H1 (cell line): ENCODE measurements around the gene NUDT9. TPM values are rescaled to one million over a fixed set of nuclear protein-coding genes. Genes with fewer than 3 reads are reported as not detected.
A peak's percentile ranks its signal among the peaks of the same experiment; 100 is the strongest.

Experiments
- CTCF ChIA-PET: fragments of 300-600 bp; sonication (Branson Sonifier 250); formaldehyde crosslinking; loops from one replicate; lab custom pipeline; 2021; ENCODE audit not compliant: partially characterized antibody; lab: Charles Lee
- POLR2A ChIA-PET: fragments of 300-600 bp; sonication (Branson Sonifier 250); formaldehyde crosslinking; loops from one replicate; lab custom pipeline; 2021; ENCODE audit warnings: inconsistent platforms; ENCODE audit not compliant: partially characterized antibody; lab: Charles Lee
- DNase-seq, 2 experiments: peaks; one replicate each; pipeline versions ENCODE4 v3.0.0 to v3.0.0-alpha.2; 2010 to 2022; ENCODE audit warnings: low spot score in 2 of 2, low read depth in 1 of 2, mixed read lengths in 1 of 2
- FAIRE-seq: peaks from 2 replicates; lab custom pipeline; 2011; peaks lifted over from hg19 to GRCh38; lab: Jason Lieb, UNC
- H2AFZ ChIP-seq: 2 replicates; pipeline ENCODE4 v1.8.1; 2012; ENCODE audit warnings: low read length, inconsistent platforms
- H2AK5ac ChIP-seq: 2 replicates; pipeline ENCODE4 v1.6.1; 2013; ENCODE audit warnings: low read depth, low read length
- H2BK120ac ChIP-seq: replicated peaks from 2 replicates; pipeline ENCODE3; 2013; ENCODE audit warnings: low read depth, low read length, inconsistent platforms
- H2BK12ac ChIP-seq: 2 replicates; pipeline ENCODE4 v1.6.1; 2013; ENCODE audit warnings: low read depth, low read length
- H2BK15ac ChIP-seq: 2 replicates; pipeline ENCODE4 v1.6.1; 2013; ENCODE audit warnings: low read length
- H2BK20ac ChIP-seq: 2 replicates; pipeline ENCODE4 v1.6.1; 2013; ENCODE audit warnings: low read length
- H2BK5ac ChIP-seq: 2 replicates; pipeline ENCODE4 v1.6.1; 2013; ENCODE audit warnings: low read depth, low read length
- H3K14ac ChIP-seq: 2 replicates; pipeline ENCODE4 v1.6.1; 2013; ENCODE audit warnings: inconsistent platforms; ENCODE audit not compliant: insufficient read length
- H3K18ac ChIP-seq: 2 replicates; pipeline ENCODE4 v1.6.1; 2013; ENCODE audit warnings: low read length; ENCODE audit errors: extremely low read depth
- H3K23ac ChIP-seq: 2 replicates; pipeline ENCODE4 v1.6.1; 2013; ENCODE audit warnings: inconsistent platforms; ENCODE audit not compliant: insufficient read length
- H3K23me2 ChIP-seq: 2 replicates; pipeline ENCODE4 v1.6.1; 2013; ENCODE audit warnings: low read depth, low read length
- H3K27ac ChIP-seq: 2 replicates; pipeline ENCODE4 v1.6.1; 2011; ENCODE audit warnings: low read depth, low read length, inconsistent platforms
- H3K27me3 ChIP-seq, 4 experiments: replicated peaks in 1 of 4; 1 replicate in 1 of 4; 2 replicates in 3 of 4; pipeline versions ENCODE4 v1.6.1 to v1.8.1; 2011 to 2013; ENCODE audit warnings: low read length in 3 of 4, mild to moderate bottlenecking in 3 of 4, inconsistent platforms in 2 of 4, mixed read lengths in 2 of 4, moderate library complexity in 1 of 4; ENCODE audit not compliant: control insufficient read depth in 3 of 4, insufficient read depth in 3 of 4; ENCODE audit errors: extremely low read depth in 1 of 4
- H3K36me3 ChIP-seq, 4 experiments: 2 replicates each; pipeline versions ENCODE4 v1.6.1 to v1.8.1; 2011 to 2013; ENCODE audit warnings: mild to moderate bottlenecking in 4 of 4, low read length in 3 of 4, moderate library complexity in 2 of 4, control low read depth in 1 of 4, inconsistent platforms in 1 of 4; ENCODE audit not compliant: insufficient read depth in 4 of 4, control insufficient read depth in 2 of 4
- H3K4ac ChIP-seq: replicated peaks from 2 replicates; pipeline ENCODE3; 2013; ENCODE audit warnings: low read length, low read depth, mixed read lengths, inconsistent platforms; ENCODE audit not compliant: insufficient read length
- H3K4me1 ChIP-seq, 4 experiments: replicated peaks in 1 of 4; 1 replicate in 1 of 4; 2 replicates in 3 of 4; pipeline versions ENCODE4 v1.6.1 to v1.8.1; 2011 to 2013; ENCODE audit warnings: low read length in 3 of 4, inconsistent platforms in 2 of 4, mixed read lengths in 1 of 4; ENCODE audit not compliant: insufficient read depth in 4 of 4, control insufficient read depth in 3 of 4
- H3K4me2 ChIP-seq, 2 experiments: 2 replicates each; pipeline versions ENCODE4 v1.6.1 to v1.8.1; 2011 to 2013; ENCODE audit warnings: low read depth in 2 of 2, low read length in 2 of 2, control low read depth in 1 of 2, inconsistent platforms in 1 of 2, mild to moderate bottlenecking in 1 of 2; ENCODE audit not compliant: insufficient read depth in 1 of 2
- H3K4me3 ChIP-seq, 4 experiments: fragments of 200-600, 300-600 bp in 1 of 4; sonication (generic), shearing (Covaris generic), sonication (Bioruptor Twin) in 1 of 4; 2 replicates each; pipeline versions ENCODE4 v1.5.1 to v1.8.1; 2011 to 2016; ENCODE audit warnings: low read length in 4 of 4, low read depth in 3 of 4, control low read depth in 2 of 4, inconsistent platforms in 2 of 4, mild to moderate bottlenecking in 2 of 4, mixed read lengths in 1 of 4, moderate library complexity in 1 of 4; ENCODE audit not compliant: insufficient read depth in 2 of 4; ENCODE audit errors: extremely low read depth in 1 of 4
- H3K56ac ChIP-seq: replicated peaks from 2 replicates; pipeline ENCODE3; 2013; ENCODE audit warnings: low read depth, mild to moderate bottlenecking, mixed read lengths, low read length, inconsistent platforms; ENCODE audit not compliant: insufficient read length
- H3K79me1 ChIP-seq: 2 replicates; pipeline ENCODE4 v1.6.1; 2013; ENCODE audit warnings: low read depth, low read length, control low read depth
- H3K79me2 ChIP-seq, 2 experiments: 2 replicates each; pipeline versions ENCODE4 v1.6.1 to v1.8.1; 2012 to 2013; ENCODE audit warnings: low read length in 2 of 2, mild to moderate bottlenecking in 2 of 2, inconsistent platforms in 1 of 2; ENCODE audit not compliant: insufficient read depth in 2 of 2, control insufficient read depth in 1 of 2
- H3K9ac ChIP-seq, 4 experiments: replicated peaks in 1 of 4; 1 replicate in 1 of 4; 2 replicates in 3 of 4; pipeline versions ENCODE4 v1.6.1 to v1.8.1; 2011 to 2013; ENCODE audit warnings: low read depth in 3 of 4, low read length in 3 of 4, control low read depth in 2 of 4, mild to moderate bottlenecking in 2 of 4, moderate library complexity in 2 of 4, inconsistent platforms in 1 of 4; ENCODE audit errors: extremely low read depth in 1 of 4
- H3K9me3 ChIP-seq, 2 experiments: 2 replicates each; pipeline versions ENCODE4 v1.6.1 to v1.8.1; 2012 to 2013; ENCODE audit warnings: mild to moderate bottlenecking in 2 of 2, moderate library complexity in 2 of 2, control low read depth in 1 of 2, inconsistent platforms in 1 of 2, low read depth in 1 of 2, low read length in 1 of 2, mixed read lengths in 1 of 2; ENCODE audit not compliant: insufficient read depth in 2 of 2
- H4K20me1 ChIP-seq, 2 experiments: replicated peaks in 1 of 2; 2 replicates each; pipeline versions ENCODE3 to v1.8.1; 2011 to 2013; ENCODE audit warnings: inconsistent platforms in 2 of 2, low read length in 2 of 2, mild to moderate bottlenecking in 1 of 2; ENCODE audit not compliant: insufficient read depth in 2 of 2, control insufficient read depth in 1 of 2
- H4K5ac ChIP-seq: 2 replicates; pipeline ENCODE4 v1.6.1; 2013; ENCODE audit warnings: low read length, low read depth, mixed read lengths, inconsistent platforms; ENCODE audit not compliant: insufficient read length
- H4K8ac ChIP-seq: 2 replicates; pipeline ENCODE4 v1.8.0; 2013; ENCODE audit warnings: mild to moderate bottlenecking, moderate library complexity, low read length, inconsistent platforms; ENCODE audit not compliant: insufficient read depth; ENCODE audit errors: extremely low read depth
- H4K91ac ChIP-seq: replicated peaks from 2 replicates; pipeline ENCODE3; 2013; ENCODE audit warnings: low read length, mixed read lengths, inconsistent platforms; ENCODE audit not compliant: insufficient read length
- CREB1 ChIP-seq: IDR thresholded peaks from 2 replicates; pipeline ENCODE4 v1.6.1; 2012; ENCODE audit warnings: inconsistent platforms
- CTBP2 ChIP-seq: IDR thresholded peaks from 2 replicates; pipeline ENCODE4 v1.7.0; 2011; ENCODE audit warnings: borderline replicate concordance, mild to moderate bottlenecking, moderate library complexity, mixed read lengths, low read length; ENCODE audit not compliant: insufficient read depth, insufficient read length
- MAX ChIP-seq: IDR thresholded peaks from 2 replicates; pipeline ENCODE4 v1.6.1; 2012; ENCODE audit warnings: inconsistent platforms
- POU5F1 ChIP-seq: IDR thresholded peaks from 2 replicates; pipeline ENCODE4 v1.6.1; 2011; ENCODE audit warnings: low read depth, mild to moderate bottlenecking, low read length, moderate library complexity
- RBBP5 ChIP-seq: IDR thresholded peaks from 2 replicates; pipeline ENCODE4 v1.7.1; 2012; ENCODE audit warnings: low read depth, mild to moderate bottlenecking, inconsistent platforms, low read length, moderate library complexity, borderline replicate concordance
- WGBS, 2 experiments: shearing (Covaris generic) in 1 of 2; methylation state at CpG; one replicate each; pipeline versions ENCODE4 v1.1.6 to v1.1.7; 2013 to 2015; ENCODE audit warnings: low lambda C conversion rate in 2 of 2, mixed read lengths in 2 of 2, inconsistent platforms in 1 of 2, low coverage in 1 of 2, missing lambda C conversion rate in 1 of 2; ENCODE audit not compliant: insufficient replicate concordance in 2 of 2, insufficient coverage in 1 of 2, insufficient read length in 1 of 2; ENCODE audit errors: extremely low coverage in 1 of 2, missing lambda C conversion rate in 1 of 2; 5-methylcytosine and 5-hydroxymethylcytosine counted together
- polyA plus RNA-seq, 7 experiments: library from polyadenylated mRNA; depleted of rRNA in 3 of 7; stranded (reverse) in 5 of 7; unstranded in 2 of 7; fragments of >200 nt in 5 of 7; fragments of 200-250 nt in 2 of 7; gene quantifications; 1 replicate in 5 of 7; 2 replicates in 1 of 7; 4 replicates in 1 of 7; pipeline versions ENCODE4 v1.2.1 to v1.2.3, GENCODE V29; 2011 to 2013; ENCODE audit warnings: missing spikeins in 2 of 7, mixed read lengths in 2 of 7
- total RNA-seq: library from RNA; stranded (reverse); fragmentation: NEBNext Ultra II Directional; extraction: Animal tissue kit (Norgen Biotek cat#: 25700); gene quantifications from 2 replicates; pipeline ENCODE4 v1.2.1, GENCODE V29; 2021
- TF ChIP-seq, protein P1 (sequence below): IDR thresholded peaks from 2 replicates; pipeline ENCODE4 v1.6.1; 2011; ENCODE audit warnings: low read length, improper control_type of control experiment

Gene NUDT9
- total and polyA plus RNA-seq, 2 of the 8 experiments (the other 6 are each of a cell fraction or from before 2014, with no cell fraction given), result 13.2 to 27.6 TPM

DNA sequence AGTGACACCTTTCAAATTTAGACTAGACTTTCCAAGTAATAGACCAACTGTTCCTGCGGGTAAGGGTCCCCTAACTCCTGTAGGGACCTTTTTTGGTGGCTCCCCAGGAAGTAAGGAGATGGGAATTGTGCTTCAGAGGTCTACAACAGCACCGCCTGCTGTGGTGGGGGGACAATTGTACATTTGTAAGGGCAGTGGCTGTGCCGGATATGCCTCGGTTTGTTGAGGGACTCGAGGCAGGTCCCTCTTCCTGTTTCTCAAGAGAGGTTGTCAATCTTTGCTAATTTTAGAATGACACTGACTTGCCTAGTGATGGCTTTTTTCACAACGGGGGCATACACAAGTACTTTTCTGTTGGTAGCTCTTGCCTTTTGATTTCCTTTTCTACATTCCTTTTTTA lies 15.9 kb upstream of the NUDT9 start:
- Histone ChIP-seq H3K9ac (no peak overlapping the region), H2BK120ac (no peak overlapping the region), H3K4me1 (peaks cover 0 to 4% (median 0%) of the 10 kb centered on the region in 4 experiments; a peak in 2 of 7 replicates), H2BK15ac (no peak overlapping the region), H2AK5ac (no peak overlapping the region), H4K8ac (no peak overlapping the region), H4K20me1 (no peaks in the 10 kb centered on the region), H3K27me3 (no peaks in the 10 kb centered on the region), H4K91ac (peak overlapping the region; percentile 15), H3K56ac (no peak overlapping the region), H3K79me1 (no peaks in the 10 kb centered on the region), H2AFZ (no peak overlapping the region)
- POLR2A ChIA-PET, result no interaction called here
- TF ChIP-seq CTBP2 (no peak), CREB1 (no peak), RBBP5 (no peak), MAX (no peak), POU5F1 (no peak)
- TF ChIP-seq, protein P1, sequence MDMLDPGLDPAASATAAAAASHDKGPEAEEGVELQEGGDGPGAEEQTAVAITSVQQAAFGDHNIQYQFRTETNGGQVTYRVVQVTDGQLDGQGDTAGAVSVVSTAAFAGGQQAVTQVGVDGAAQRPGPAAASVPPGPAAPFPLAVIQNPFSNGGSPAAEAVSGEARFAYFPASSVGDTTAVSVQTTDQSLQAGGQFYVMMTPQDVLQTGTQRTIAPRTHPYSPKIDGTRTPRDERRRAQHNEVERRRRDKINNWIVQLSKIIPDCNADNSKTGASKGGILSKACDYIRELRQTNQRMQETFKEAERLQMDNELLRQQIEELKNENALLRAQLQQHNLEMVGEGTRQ, result no peak
- TF ChIP-seq, all 59 proteins: peak for 0
- Histone ChIP-seq H3K9me3 (0 out of 4 replicates have a peak, but pooled peaks cover 0 to 4% of the 10 kb centered on the region in 2 experiments), H3K23ac (no peak overlapping the region), H3K27ac (no peak overlapping the region), H3K4me2 (no peak overlapping the region), H3K4me3 (no peak overlapping the region), H2BK20ac (no peak overlapping the region), H3K18ac (no peak overlapping the region), H2BK12ac (no peak overlapping the region), H2BK5ac (no peak overlapping the region), H3K14ac (no peak overlapping the region), H3K79me2 (no peaks in the 10 kb centered on the region), H3K23me2 (no peaks in the 10 kb centered on the region), H4K5ac (no peak overlapping the region), H3K4ac (no peak overlapping the region), H3K36me3 (no peaks in the 10 kb centered on the region)
- no peak for FAIRE-seq
- no peak for DNase-seq
- WGBS, 2 experiments, result 85% methylated on average over 6 of the region's 6 CpGs; no CpG with 5 or more reads in 1 of the 2 experiments
- CTCF ChIA-PET, result interaction anchor here (1.2 kb wide), 1 partner anchor 14 kb away, joined by 4 read pairs; no protein-coding TSS in a partner anchor
